ENCODE results near the gene CHD5. TPM values are rescaled to one million over a fixed set of nuclear protein-coding genes. Genes with fewer than 3 reads are reported as not detected.
"Not testable (repeated sequence)": the region's sequence is repeated elsewhere in the genome, so short reads cannot be mapped to it uniquely, and the experiment has no call there.

CHD5 gene
- total RNA-seq, 1 donor from 2014 or later = 0.04 TPM

DNA sequence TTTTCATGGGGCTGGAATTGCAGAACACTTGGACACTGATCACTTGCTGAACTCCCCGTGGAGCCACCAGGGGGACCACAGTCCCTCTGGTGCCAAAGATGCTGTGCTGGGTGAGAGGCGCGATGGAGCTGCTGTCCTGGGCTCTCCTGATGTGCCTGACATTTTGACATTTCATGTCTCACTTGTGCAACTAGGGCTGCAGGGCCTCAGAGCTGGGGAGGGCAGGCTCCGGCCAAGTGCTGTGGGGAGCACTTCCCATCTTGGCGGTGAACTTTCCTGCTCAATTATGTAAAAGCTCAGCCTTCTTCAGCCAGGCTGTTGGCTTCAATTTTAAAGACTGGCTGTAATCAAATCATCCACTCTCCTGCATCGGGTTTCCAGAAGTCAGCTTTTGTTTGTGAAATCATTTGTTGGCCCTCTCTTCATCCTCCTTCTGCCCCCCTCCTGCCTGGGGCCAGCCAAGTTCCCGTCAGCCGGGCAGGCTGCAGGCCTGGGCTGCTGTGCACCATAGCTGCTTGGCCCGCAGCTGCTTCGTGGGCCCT is 97.6 kb downstream of the CHD5 start:
- ATAC-seq = no peak

GRCh38 chr1:6081901-6082300 is 98.2 kb downstream of the CHD5 start:
- ATAC-seq = no peak

- ATAC-seq = no peak
Observed at GRCh38 chr1:6080469-6080868, 99.7 kb downstream of the CHD5 start.

- no peak for ATAC-seq
Observed at GRCh38 chr1:6077919-6078318, 102.2 kb downstream of the CHD5 start.

- no peak for ATAC-seq
Observed at GRCh38 chr1:6077506-6077905, 102.6 kb downstream of the CHD5 start.

DNA sequence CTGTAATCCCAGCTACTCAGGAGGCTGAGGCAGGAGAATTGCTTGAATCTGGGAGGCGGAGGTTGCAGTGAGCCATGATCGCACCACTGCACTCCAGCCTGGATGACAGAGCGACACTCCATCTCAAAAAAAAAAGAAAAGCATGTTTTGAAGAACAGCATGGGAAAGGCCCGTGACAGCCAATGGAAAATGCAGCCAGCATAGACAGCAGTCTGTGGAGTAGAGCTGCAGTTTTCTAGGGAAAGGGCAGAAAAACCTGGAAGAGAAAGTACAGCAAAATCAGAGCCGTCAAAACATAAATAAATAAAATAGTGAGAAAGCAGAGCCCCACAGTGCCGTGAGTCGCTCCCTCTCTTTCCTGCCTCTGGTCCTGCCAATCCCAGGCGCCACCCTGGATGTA is 103.1 kb downstream of the CHD5 start:
- ATAC-seq = not testable (repeated sequence)

GRCh38 chr1:6075748-6076147 is 104.4 kb downstream of the CHD5 start:
- no peak for ATAC-seq

DNA sequence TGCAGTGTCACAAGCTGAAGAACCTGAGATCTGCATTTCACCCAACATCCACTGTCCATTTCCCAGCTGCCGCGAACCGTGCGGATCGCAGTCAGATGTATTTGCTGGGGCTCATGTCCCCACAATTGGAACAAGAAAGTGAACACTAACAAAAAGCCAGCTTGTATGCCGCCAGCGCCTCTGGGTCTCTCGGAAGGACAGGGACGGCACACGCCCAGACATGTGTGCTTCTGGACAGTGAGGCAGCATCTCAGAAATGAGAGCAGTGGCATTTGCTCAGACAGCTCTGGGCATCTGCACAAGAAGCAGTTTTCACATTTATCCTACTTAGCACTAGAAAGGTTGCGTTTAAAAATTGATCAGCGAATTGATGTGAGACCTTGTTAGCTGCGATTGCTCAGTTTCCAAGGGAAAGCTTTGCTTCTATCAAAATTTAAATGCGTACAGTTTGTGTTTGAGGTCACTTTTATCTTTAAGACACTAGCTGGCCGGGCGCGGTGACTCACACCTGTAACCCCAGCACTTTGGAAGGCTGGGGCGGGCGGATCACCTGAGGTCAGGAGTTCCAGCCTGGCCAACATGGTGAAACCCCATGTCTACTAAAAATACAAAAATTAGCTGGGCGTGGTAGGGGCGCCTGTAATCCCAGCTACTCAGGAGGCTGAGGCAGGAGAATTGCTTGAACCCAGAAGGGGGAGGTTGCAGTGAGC is 105.8 kb downstream of the CHD5 start:
- no peak for ATAC-seq

GRCh38 chr1:6073480-6074053 is 106.6 kb downstream of the CHD5 start:
- ATAC-seq = no peak

DNA sequence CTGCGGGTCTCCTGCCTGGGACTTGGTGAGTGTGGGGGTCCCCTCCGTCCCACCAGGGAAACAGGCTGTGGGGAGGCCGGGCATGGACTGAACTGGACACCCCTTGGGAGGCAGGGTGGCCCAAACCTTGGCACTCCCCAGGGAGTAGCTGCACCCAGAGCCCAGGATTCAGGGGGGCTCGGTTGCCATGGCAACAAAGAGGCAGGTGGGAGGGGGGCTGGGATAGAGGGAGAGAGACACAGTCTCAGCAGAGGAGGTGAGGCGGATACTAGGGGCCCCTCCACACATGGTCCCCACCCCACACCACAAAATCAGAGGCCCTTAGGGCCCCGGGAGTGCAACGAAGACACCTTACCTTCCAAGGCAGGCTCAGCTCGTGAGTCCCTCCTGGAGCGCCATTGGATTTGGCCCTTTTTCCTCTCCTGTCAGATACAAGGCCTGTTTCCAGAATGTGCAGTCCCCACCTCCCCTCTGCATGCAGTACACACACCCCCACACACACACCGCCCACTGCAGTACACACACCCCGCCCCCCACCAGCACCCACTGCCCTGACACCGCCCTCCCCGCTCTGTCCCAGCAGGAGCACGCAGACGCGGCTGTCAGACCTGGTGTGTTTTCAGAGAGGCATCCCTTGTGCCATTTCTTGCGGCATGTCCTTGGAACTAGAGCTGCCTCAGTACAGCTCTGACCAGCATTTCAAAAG is 107.2 kb downstream of the CHD5 start:
- ATAC-seq = no peak

DNA sequence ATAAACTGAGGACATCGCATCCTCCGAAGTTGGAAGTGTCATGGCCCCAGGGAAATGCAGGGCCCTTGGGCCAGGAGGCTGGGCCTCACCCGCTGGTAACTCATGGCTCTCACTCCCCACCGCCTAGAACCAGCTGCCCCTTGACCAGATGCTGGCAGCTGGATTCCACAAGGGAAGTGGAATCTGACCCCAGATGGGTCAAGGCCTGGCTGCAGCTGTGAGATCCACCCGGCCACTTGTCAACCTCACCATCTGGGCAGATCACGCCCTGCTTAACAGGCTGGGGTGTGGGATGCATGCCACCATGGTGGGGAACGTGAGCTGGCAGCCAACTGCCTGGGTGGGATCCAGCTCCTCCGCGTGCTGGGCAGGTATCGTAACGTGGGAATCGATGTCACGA is 108.9 kb downstream of the CHD5 start:
- ATAC-seq = no peak

- ATAC-seq = no peak
Observed at GRCh38 chr1:6070450-6070974, 109.6 kb downstream of the CHD5 start.

- ATAC-seq = no peak
Observed at GRCh38 chr1:6069573-6069972, 110.5 kb downstream of the CHD5 start.

DNA sequence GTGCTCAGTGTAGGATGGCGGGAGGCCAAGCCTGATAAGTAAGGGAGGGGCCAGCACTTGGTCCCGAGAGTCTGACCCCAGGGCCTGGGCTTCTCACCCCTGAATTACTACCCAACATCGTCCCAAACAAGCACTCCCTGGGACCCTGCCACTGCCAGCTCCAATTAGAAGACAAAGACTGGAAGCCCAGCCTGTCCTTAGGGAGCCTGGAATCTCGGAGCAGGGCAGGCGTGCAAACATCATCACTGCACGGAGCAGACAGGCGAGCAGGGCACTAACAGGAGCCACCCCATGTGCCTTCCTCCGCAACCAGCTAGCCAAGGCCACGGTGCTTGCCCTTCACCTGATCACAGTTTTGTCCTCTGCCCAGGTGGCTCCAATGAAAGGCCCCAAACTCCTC is 111.2 kb downstream of the CHD5 start:
- no peak for ATAC-seq

- ATAC-seq = no peak
Observed at GRCh38 chr1:6068073-6068472, 112.0 kb downstream of the CHD5 start.

DNA sequence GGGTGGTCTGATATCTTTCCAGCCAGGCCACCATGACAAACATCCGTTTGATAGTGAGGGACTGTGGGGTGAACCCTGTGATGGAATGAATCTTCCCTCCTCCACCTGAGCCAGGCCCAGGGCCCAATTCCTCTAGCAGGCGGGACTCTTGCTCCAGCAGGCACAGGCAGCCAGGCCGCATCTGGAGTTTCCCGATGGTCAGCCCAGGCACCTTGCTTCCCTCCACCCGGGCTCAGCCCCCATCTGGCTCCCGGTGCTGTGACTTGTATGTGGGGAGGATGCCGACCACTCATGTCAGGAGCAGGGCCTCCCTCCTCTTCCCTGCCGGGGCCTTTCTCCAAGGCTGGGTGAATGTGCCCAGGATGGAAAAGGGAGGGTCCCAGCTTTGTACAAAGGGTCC is 113.4 kb downstream of the CHD5 start:
- ATAC-seq = no peak

DNA sequence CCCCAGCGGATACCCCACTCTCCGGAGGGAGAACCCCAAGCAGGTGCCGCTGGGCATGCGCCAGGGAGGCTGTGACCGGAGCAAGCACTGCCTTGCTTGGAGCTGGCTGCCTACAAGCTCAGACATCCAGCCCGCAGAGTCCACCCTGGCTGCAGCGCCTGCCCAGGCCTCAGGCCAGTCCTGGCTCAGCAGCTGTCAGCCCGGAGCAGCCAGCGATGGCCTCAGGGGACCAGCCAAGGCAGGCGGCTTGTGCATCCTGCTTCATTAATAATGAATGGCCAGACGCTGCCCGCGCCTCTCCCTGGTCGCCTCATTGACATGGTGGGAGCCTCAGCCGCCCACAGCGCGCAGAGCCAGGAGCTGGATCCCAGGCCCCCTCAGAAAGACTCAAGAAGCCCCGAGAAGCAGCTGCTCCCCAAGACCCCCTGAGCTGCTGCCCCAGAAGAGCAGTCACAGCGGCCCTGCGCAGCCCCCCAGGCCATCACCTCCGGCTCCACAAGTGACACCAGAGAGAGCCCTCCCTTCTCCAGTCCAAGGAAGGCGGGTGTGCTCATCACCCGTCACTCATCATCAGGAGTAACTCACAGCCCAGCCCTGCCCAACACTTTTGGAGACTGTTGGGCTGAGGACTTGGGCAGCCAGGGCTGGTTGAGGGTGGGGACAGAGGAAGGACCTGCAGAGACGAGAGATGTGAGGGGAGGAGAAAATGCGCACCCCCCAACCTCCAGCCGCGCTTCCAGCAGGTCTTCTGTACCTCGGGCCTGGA is 114.8 kb downstream of the CHD5 start:
- no peak for ATAC-seq

DNA sequence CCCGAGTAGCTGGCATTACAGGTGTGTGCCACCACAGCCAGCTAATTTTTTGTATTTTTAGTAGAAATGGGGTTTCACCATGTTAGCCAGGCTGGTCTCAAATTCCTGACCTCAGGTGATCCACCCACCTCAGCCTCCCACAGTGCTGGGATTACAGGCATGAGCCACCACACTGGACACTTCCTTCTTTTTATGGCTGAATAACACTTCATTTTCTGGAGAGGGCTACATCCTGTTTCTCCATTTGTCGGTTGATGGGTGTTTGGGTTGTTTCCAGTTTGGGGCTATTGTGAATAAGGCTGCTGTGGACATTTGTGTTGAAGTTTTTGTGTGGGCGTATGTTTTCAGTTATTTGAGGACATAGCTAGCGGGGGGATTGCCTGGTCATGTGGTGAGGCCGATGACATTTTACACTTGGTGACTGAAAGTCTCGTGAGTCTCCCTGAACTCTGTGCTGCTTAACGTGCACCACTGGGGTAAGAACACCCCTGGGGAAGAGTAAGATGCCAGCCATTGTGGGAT is 116.5 kb downstream of the CHD5 start:
- ATAC-seq = not testable (repeated sequence)

DNA sequence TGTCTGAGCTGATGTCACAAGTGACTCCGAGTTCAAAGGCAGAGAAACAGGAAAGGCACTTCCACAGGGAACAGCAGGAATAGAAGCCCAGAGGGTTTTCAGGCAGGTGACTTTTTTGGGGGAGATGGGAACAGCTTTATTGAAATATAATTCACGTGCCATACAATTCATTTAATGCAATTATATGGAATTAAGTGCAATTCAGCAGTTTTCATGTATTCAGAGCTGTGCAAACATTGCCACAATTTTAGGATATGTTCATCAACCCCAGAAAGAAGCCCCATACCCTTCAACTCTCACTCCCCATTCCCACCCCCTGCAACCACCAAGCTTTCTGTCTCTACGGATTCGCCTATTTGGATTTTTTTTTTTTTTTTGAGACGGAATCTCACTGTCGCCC is 117.5 kb downstream of the CHD5 start:
- no peak for ATAC-seq

DNA sequence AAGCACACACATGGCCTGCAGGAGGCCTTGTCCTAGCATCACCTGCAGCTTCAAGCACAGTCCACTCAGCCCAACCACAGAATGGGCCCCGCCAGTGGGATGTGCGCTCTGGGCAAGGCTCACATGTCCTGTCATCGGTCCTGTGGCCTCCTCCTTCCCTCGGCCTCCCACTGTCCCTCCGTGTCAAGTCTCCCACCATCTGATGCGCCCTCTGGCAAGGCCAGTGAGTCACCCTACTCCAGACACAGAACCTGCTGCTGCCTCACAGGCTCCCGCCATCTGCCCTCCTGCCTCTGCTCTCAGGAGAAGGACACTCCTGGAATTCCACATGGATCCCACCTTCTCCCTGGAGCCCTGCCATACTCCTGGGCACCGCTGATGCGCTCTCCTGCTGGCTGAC is 120.3 kb downstream of the CHD5 start:
- peak; percentile 3 for ATAC-seq

- ATAC-seq = no peak
Observed at GRCh38 chr1:6057170-6057845, 122.8 kb downstream of the CHD5 start.

GRCh38 chr1:6056572-6056948 is 123.6 kb downstream of the CHD5 start:
- ATAC-seq = no peak

Measured in esophagus mucosa (tissue), 1 donor.